Caco-2 (cell line): Measurements from ENCODE around the gene DGKB. TPM values are rescaled to one million over a fixed set of nuclear protein-coding genes. Genes with fewer than 3 reads are reported as not detected.

ENCODE experiments used
- BruUV-seq: library from RNA; stranded (reverse); fragments of 400-500 nt; replicated peaks from 2 replicates; lab custom pipeline; 2021; lab: Mats Ljungman, UMichigan
- CTCF ChIA-PET: fragments of 300-600 bp; sonication (Branson Sonifier 250); formaldehyde crosslinking; loops from one replicate; lab custom pipeline; 2022; ENCODE audit warnings: antibody characterized with exemption; lab: Charles Lee
- POLR2A ChIA-PET: fragments of 300-600 bp; sonication (Branson Sonifier 250); formaldehyde crosslinking; loops from one replicate; lab custom pipeline; 2022; ENCODE audit warnings: antibody characterized with exemption; lab: Charles Lee
- DNase-seq, 2 experiments: peaks; one replicate each; pipeline versions ENCODE4 v3.0.0 to v3.0.0-alpha.2; 2020 to 2022
- H3K27me3 ChIP-seq: replicated peaks from 2 replicates; pipeline ENCODE4 v1.6.0; 2011; ENCODE audit warnings: low read length; ENCODE audit not compliant: control insufficient read depth, insufficient read depth
- H3K36me3 ChIP-seq: 2 replicates; pipeline ENCODE4 v1.5.1; 2011; ENCODE audit warnings: low read length; ENCODE audit not compliant: control insufficient read depth, insufficient read depth
- H3K4me1 ChIP-seq: fragments of 250-450 bp; sonication (Bioruptor Pico); 2 replicates; pipeline ENCODE4 v1.5.1; 2020; ENCODE audit warnings: mild to moderate bottlenecking
- H3K4me3 ChIP-seq: 2 replicates; pipeline ENCODE4 v1.5.1; 2011; ENCODE audit warnings: low read depth, mild to moderate bottlenecking, control low read depth, low read length
- H3K9me3 ChIP-seq: fragments of 250-450 bp; sonication (Bioruptor Pico); 2 replicates; pipeline ENCODE4 v1.5.1; 2020; ENCODE audit warnings: mild to moderate bottlenecking, moderate library complexity
- H3K27ac Mint-ChIP-seq: one replicate; pipeline ENCODE4 v1.8.0; 2022; ENCODE audit warnings: mixed read lengths; ENCODE audit not compliant: unreplicated experiment
- H3K27me3 Mint-ChIP-seq: one replicate; pipeline ENCODE4 v1.8.0; 2022; ENCODE audit warnings: mixed read lengths; ENCODE audit not compliant: insufficient read depth, unreplicated experiment
- H3K36me3 Mint-ChIP-seq: one replicate; pipeline ENCODE4 v1.8.0; 2022; ENCODE audit warnings: mild to moderate bottlenecking, mixed read lengths; ENCODE audit not compliant: insufficient read depth, unreplicated experiment
- H3K4me1 Mint-ChIP-seq: one replicate; pipeline ENCODE4 v1.8.0; 2022; ENCODE audit warnings: low read depth, mixed read lengths; ENCODE audit not compliant: unreplicated experiment
- H3K4me3 Mint-ChIP-seq: one replicate; pipeline ENCODE4 v1.8.0; 2022; ENCODE audit warnings: mild to moderate bottlenecking, moderate library complexity, mixed read lengths; ENCODE audit not compliant: unreplicated experiment
- H3K9me3 Mint-ChIP-seq: one replicate; pipeline ENCODE4 v1.8.0; 2022; ENCODE audit warnings: mixed read lengths; ENCODE audit not compliant: unreplicated experiment
- intact Hi-C: fragments of 100-400 bp; cut with micrococcal nuclease; formaldehyde crosslinking; loops from one replicate; pipeline ENCODE4 v1.10.0; 2022; ENCODE audit not compliant: unreplicated experiment
- total RNA-seq: library from RNA; stranded (reverse); gene quantifications from 2 replicates; pipeline ENCODE4 v1.2.3, GENCODE V29; 2022
- TF ChIP-seq, protein P1 (sequence below), 2 experiments: fragments of 200-600 bp in 1 of 2; IDR thresholded peaks; 1 replicate in 1 of 2; 2 replicates in 1 of 2; pipeline versions ENCODE4 v1.5.1 to v1.8.0; 2011 to 2022; ENCODE audit warnings: antibody characterized with exemption in 1 of 2, control low read depth in 1 of 2, inconsistent platforms in 1 of 2, low read depth in 1 of 2, low read length in 1 of 2, mild to moderate bottlenecking in 1 of 2, moderate library complexity in 1 of 2; ENCODE audit not compliant: insufficient read depth in 1 of 2, severe bottlenecking in 1 of 2, unreplicated experiment in 1 of 2

DGKB gene
- total RNA-seq, 1 experiment from 2014 or later = 0.39 TPM

DNA sequence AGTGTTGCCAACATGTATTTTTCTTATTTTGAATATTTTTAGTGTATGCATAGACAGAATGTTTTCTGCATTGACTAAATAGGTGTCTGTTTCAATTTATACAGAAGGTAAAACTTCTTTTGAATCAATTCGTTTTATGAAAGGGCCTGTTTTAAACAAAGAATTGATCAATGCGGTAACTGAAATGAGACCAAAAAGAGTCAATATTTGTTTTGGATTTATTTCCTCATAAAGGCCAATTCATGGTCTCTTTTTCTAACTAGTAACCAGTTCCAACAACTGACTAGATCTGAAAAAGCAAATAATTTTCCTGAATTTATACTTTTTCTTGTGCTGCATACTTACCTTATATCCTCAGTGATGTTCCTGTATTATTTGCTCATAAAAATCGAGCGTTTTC is 320.5 kb downstream of the DGKB start:
- Mint-ChIP-seq H3K27me3 (no peaks in the 10 kb centered on the region), H3K27ac (no peak overlapping the region), H3K9me3 (no peaks in the 10 kb centered on the region), H3K4me3 (no peak overlapping the region), H3K36me3 (no peaks in the 10 kb centered on the region), H3K4me1 (no peaks in the 10 kb centered on the region)
- intact Hi-C loops = no loop called here
- Histone ChIP-seq H3K9me3 (peaks cover 4% of the 10 kb centered on the region; the same call in 1 of the 2 replicates), H3K36me3 (no peaks in the 10 kb centered on the region), H3K4me1 (no peaks in the 10 kb centered on the region), H3K27me3 (no peaks in the 10 kb centered on the region), H3K4me3 (no peak overlapping the region)
- BruUV-seq = no TSS peak
- no peak for DNase-seq
- POLR2A ChIA-PET = no interaction called here
- TF ChIP-seq, protein P1, sequence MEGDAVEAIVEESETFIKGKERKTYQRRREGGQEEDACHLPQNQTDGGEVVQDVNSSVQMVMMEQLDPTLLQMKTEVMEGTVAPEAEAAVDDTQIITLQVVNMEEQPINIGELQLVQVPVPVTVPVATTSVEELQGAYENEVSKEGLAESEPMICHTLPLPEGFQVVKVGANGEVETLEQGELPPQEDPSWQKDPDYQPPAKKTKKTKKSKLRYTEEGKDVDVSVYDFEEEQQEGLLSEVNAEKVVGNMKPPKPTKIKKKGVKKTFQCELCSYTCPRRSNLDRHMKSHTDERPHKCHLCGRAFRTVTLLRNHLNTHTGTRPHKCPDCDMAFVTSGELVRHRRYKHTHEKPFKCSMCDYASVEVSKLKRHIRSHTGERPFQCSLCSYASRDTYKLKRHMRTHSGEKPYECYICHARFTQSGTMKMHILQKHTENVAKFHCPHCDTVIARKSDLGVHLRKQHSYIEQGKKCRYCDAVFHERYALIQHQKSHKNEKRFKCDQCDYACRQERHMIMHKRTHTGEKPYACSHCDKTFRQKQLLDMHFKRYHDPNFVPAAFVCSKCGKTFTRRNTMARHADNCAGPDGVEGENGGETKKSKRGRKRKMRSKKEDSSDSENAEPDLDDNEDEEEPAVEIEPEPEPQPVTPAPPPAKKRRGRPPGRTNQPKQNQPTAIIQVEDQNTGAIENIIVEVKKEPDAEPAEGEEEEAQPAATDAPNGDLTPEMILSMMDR (IDR thresholded peaks at IDR 0.05; ENCODE audit: insufficient read depth in 1 of 2, low read depth in 1 of 2, low read length in 1 of 2, severe bottlenecking in 1 of 2, unreplicated experiment in 1 of 2) = no peak
- CTCF ChIA-PET = no interaction called here

DNA sequence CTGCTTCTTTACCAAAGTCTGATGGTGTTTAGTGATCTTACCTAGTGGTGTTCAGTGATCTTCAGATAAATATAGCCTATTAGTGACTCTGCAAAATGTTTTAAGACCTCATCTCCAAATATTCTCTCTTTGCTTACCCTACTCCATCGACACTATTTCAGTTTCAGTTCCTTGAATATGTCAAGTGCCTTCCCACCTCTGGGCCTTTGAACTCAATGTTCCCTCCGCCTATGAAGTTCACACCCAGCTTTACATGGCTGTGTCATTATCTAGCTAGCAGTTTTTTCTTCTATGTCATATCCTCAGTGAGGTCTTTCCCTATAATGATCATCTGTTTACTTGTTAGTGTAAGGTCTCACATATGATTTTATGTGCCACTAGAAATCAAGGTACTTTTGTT is 322.6 kb downstream of the DGKB start:
- Histone ChIP-seq H3K4me1 (no peaks in the 10 kb centered on the region), H3K27me3 (no peaks in the 10 kb centered on the region), H3K36me3 (no peaks in the 10 kb centered on the region), H3K4me3 (no peak overlapping the region), H3K9me3 (peaks cover 2% of the 10 kb centered on the region; the same call in 1 of the 2 replicates)
- Mint-ChIP-seq H3K27me3 (no peaks in the 10 kb centered on the region), H3K36me3 (no peaks in the 10 kb centered on the region), H3K27ac (no peak overlapping the region), H3K9me3 (no peaks in the 10 kb centered on the region), H3K4me3 (no peak overlapping the region), H3K4me1 (no peaks in the 10 kb centered on the region)
- no TSS peak for BruUV-seq
- intact Hi-C loops = no loop called here
- ChIA-PET CTCF (interaction anchor here (0.6 kb wide), 1 partner anchor 1041 kb away, joined by 3 read pairs; no protein-coding TSS in a partner anchor), POLR2A (no interaction called here)
- no peak for DNase-seq
- TF ChIP-seq, protein P1 (IDR thresholded peaks at IDR 0.05; ENCODE audit: insufficient read depth in 1 of 2, low read depth in 1 of 2, low read length in 1 of 2, severe bottlenecking in 1 of 2, unreplicated experiment in 1 of 2) = no peak

DNA sequence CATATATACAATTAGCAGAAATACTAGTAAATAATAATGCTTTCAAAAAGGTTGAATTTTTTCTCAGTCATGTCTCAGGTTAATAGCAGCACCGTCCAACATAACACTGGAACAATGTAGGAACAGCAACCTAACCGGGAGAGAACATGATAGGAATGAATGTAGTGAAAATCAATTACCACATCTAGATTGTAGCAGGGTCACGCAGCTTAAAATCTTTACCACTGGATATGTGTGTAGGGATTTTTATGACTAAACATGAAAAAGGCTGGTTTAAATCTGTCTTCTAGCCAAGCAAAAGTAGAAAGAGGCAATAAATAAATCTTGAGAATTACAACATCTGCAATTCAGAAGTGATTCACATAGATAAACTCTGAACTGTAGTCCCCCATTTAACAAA is 326.0 kb downstream of the DGKB start:
- Histone ChIP-seq H3K4me3 (no peak overlapping the region), H3K4me1 (no peaks in the 10 kb centered on the region), H3K9me3 (no peaks in the 10 kb centered on the region), H3K27me3 (no peaks in the 10 kb centered on the region), H3K36me3 (no peaks in the 10 kb centered on the region)
- DNase-seq = no peak
- BruUV-seq = no TSS peak
- Mint-ChIP-seq H3K27ac (no peak overlapping the region), H3K36me3 (peaks cover 3% of the 10 kb centered on the region), H3K9me3 (no peaks in the 10 kb centered on the region), H3K27me3 (no peaks in the 10 kb centered on the region), H3K4me1 (no peaks in the 10 kb centered on the region), H3K4me3 (no peak overlapping the region)
- CTCF ChIA-PET = no interaction called here
- intact Hi-C loops = no loop called here
- TF ChIP-seq, protein P1 (IDR thresholded peaks at IDR 0.05; ENCODE audit: insufficient read depth in 1 of 2, low read depth in 1 of 2, low read length in 1 of 2, severe bottlenecking in 1 of 2, unreplicated experiment in 1 of 2) = no peak
- POLR2A ChIA-PET = no interaction called here
